GM12872 (cell line): Measurements from ENCODE around the gene HES5.

Source experiments
- CTCF ChIP-seq: IDR thresholded peaks from 3 replicates; pipeline ENCODE4 v1.5.1; 2011; ENCODE audit warnings: low read depth, mild to moderate bottlenecking, low read length, moderate library complexity; ENCODE audit not compliant: insufficient read depth

HES5 gene

DNA sequence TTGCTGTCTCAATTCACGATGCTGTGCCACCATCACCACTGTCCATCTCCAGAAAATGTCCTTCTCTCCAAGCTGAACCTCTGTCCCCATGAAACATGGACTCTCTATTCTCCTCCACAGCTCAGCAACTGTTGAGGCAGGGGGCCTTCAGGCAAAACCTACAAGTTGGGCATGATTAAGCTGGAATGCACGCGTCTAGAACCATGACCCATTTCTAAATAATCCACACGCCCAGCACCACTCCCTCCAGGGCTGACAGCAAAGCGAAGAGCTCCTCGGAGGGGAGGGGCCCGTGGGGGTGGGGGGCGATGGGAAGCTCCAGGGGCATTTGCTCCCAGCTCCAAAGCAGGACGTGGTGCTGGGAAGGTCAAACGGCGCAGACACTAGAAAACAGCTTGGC is 3.3 kb upstream of the HES5 start:
- TF ChIP-seq CTCF: no peak

DNA sequence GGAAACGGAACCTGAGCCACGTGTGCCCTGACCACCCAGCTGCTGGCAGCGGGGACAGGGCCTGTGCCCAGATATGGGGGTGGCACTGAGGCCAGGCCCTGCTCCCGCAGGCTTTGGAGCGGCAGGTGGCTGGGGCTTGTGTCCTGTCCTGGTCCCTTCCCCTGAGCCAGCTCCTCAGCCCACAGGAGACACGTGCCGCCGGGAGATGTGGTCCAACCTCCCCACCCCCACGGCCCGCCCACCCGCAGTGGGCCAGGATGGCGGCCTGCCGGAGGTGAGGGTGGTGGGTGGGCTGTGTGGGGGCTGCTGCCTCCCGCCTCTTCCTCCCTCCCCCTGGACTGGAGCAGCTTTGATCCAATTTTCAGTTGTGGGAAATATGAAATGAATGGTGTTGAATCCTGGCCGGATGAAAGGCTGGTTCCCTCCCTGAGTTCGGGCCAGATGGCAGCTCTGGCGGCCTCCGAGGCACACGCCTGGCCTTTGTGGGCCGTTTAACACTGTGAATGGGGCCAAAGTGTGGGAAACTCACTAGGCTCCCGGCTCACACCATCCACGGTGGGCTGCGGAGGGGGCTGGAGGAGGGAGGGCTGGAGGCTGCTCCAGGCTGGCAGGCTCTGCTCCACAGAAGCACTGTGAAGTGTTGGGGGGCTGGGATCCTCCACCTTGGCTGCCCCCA is 2.6 kb upstream of the HES5 start:
- TF ChIP-seq CTCF: no peak

DNA sequence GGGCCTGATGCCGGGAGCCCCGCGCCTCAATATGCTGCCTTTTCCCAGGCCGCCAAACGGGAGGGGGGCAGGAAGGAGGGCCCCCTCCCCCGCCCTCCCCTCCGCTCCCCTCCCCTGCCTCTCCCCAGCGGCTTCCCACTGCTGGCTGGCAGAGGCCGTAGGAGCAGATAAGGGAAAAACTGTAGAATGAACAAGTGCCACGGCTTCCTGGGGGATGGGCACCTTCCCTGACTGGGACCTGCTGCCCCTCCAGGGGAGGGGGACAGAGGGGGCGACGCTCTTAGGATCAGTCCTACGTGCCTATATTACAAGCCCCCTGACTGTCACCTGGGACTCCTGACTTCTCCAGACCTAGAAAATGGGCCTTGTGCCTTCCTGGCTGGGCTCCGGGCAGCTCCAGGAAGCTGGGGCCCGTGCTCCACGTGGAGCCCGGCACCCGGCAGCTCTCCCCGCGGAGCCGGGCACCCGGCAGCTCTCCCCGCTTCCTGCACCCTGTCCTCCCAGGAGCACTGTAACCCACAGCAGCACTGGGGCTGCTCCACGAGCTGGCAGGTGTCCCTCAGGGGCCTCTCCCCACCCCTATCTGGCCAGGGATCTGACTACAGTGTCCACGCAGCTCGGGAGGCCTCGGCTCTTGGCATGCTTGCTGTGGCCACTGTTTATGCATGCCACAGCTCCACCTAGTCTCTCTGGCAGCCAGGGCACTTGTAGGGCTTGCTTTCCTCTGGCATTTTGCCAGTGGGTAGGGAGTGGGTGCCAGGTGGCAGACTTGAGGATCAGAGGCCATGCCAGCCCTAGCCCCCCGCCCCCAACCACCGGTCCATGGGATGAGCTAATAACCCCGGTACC is 674 bp upstream of the HES5 start:
- TF ChIP-seq CTCF: no peak

DNA sequence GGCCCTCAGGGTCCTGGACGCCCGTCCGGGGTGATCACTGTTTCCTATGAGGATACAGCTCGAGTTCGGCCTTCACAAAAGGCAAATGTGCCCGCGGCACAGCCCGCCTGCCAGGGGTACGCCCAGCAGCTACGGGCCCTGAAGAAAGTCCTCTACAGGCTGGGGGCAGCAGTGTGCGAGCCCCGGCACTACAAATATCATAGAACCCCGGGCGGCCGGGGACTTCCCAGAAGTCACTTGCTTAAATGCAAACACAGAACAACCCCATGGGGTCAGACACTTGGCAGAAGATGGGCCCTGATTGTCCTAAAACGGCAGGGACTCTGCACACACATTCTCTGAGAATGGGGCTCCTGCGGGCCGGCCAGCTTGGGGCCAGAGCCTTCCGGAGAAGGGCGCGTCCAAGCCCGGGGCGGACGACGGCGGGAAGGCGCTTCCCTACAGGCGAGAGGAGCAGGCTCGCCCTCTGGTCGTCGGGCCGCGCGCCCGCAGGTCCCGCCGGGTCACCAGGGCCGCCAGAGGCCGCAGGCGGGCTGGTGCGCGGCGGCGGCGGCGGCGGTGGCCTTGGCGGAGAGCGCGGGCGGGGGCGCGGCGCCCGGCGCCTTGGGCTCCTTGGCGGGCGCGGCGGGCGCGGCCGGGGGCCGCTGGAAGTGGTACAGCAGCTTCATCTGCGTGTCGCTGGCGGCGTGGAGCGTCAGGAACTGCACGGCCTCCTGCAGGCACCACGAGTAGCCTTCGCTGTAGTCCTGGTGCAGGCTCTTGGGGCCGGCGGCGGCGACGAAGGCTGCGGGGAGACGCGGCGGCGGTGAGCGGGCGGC is 888 bp downstream of the HES5 start:
- TF ChIP-seq CTCF: no peak

DNA sequence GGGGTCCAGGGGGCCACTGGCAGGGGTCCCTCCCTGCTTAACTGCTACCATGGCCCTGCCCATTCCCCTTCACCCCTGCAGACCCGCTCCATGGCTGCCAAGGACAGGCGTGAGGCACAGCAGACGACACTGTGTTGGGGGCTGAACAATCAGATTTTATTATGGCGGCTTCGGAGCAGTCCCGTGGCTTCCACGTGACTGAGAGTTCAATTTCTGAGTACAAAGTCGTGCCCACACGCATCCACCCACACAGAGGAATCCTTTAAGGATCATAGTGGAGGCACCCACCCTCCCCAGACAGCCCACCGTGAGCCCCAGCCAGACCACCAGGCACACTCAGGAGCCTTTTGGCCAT is 1.5 kb downstream of the HES5 start:
- TF ChIP-seq CTCF: no peak

DNA sequence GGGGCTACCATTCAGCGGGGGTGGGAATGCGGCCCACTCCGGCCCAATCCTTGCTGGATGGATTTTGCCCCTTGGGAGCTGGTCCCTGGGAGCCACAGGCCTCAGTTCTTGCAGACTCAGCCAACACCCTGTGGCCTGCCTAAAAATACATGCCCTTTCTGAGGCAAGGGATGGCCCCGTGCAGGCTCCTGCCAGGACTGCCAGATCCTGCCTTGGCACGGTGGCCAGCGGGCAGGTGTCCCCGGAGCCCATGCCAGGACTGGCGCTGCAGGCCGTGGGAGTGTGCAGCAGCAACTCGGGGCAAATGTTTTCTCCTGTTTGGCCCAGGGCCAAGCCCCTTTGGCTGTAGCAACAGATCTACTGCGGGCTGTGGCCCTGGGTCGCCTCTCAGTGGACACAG is 2.0 kb downstream of the HES5 start:
- TF ChIP-seq CTCF: no peak

GRCh38 chr1:2527556-2527860 is 2.6 kb downstream of the HES5 start:
- TF ChIP-seq CTCF: no peak
